Hematopoietic multipotent progenitor cell treated with erythropoietin and hydrocortisone succinate and interleukin-3 and kit ligand, for 6 days (in vitro differentiated cells): ENCODE data around the gene PFKFB1.

Experiments used
- DNase-seq: peaks from one replicate; pipeline ENCODE4 v3.0.0-alpha.2; 2015

The PFKFB1 gene

GRCh38 chrX:54994099-54994498 is at the start of gene PFKFB1:
Gene PFKFB1 (minus strand): TSS chrX:54994188. CDS start chrX:54994007, 181 bp downstream.
- no peak for DNase-seq

- no peak for DNase-seq
Measured at GRCh38 chrX:55041514-55041913, 47.5 kb upstream of the PFKFB1 start.

GRCh38 chrX:55039471-55039870 is 45.5 kb upstream of the PFKFB1 start:
- DNase-seq = no peak

- DNase-seq = no peak
Measured at GRCh38 chrX:55033429-55033828, 39.4 kb upstream of the PFKFB1 start.

GRCh38 chrX:55030271-55031205 is 36.5 kb upstream of the PFKFB1 start, which contains the start of gene ALAS2:
Gene ALAS2 (minus strand): TSS chrX:55030977. CDS start chrX:55026000, 4,977 bp downstream.
- peak; percentile 44 for DNase-seq

GRCh38 chrX:55029291-55029690 is 35.3 kb upstream of the PFKFB1 start:
- DNase-seq = no peak

- no peak for DNase-seq
Measured at GRCh38 chrX:55028611-55029010, 34.6 kb upstream of the PFKFB1 start.

- DNase-seq = peak; percentile 89
Measured at GRCh38 chrX:55028040-55028439, 34.1 kb upstream of the PFKFB1 start.

GRCh38 chrX:55026840-55027239 is 32.9 kb upstream of the PFKFB1 start:
- DNase-seq = no peak

- no peak for DNase-seq
Measured at GRCh38 chrX:55026143-55026542, 32.2 kb upstream of the PFKFB1 start.

- DNase-seq = peak; percentile 94
Measured at GRCh38 chrX:55014897-55015299, 20.9 kb upstream of the PFKFB1 start.

GRCh38 chrX:55011294-55011693 is 17.3 kb upstream of the PFKFB1 start:
- peak; percentile 42 for DNase-seq

- DNase-seq = no peak
Measured at GRCh38 chrX:55008571-55009358, 14.8 kb upstream of the PFKFB1 start.

- DNase-seq = no peak
Measured at GRCh38 chrX:55007656-55008055, 13.7 kb upstream of the PFKFB1 start.

GRCh38 chrX:55006827-55007621 is 13.0 kb upstream of the PFKFB1 start:
- DNase-seq = no peak

GRCh38 chrX:55005256-55005655 is 11.3 kb upstream of the PFKFB1 start:
- no peak for DNase-seq

GRCh38 chrX:55004231-55004630 is 10.2 kb upstream of the PFKFB1 start:
- no peak for DNase-seq

GRCh38 chrX:54999717-55000598 is 6.0 kb upstream of the PFKFB1 start, which contains the start of gene APEX2:
Gene APEX2 (plus strand): TSS chrX:55000363. CDS start chrX:55000423, 60 bp downstream.
- DNase-seq = peak; percentile 95

GRCh38 chrX:54995621-54996020 is 1.6 kb upstream of the PFKFB1 start:
- DNase-seq = no peak

GRCh38 chrX:54994668-54995351 is 822 bp upstream of the PFKFB1 start:
- no peak for DNase-seq
